ENCODE data around the gene P2RY4.
A peak's percentile ranks its signal among the peaks of the same experiment; 100 is the strongest.

Gene P2RY4

GRCh38 chrX:70268034-70268433 lies 8.0 kb upstream of the P2RY4 start, which contains the start of gene ARR3:
ARR3 (plus strand) TSS chrX:70268334; CDS start chrX:70269386, 1,052 bp downstream.
- DNase-seq (ENCODE audit: low read depth, low spot score), result no peak
- no peaks in the 10 kb centered on the region for H3K27me3 ChIP-seq (ENCODE audit: control insufficient read depth, insufficient read depth, low read length)
- no peaks in the 10 kb centered on the region for H3K36me3 ChIP-seq (ENCODE audit: control insufficient read depth, insufficient read depth, low read length)
- no peaks in the 10 kb centered on the region for H3K9me3 ChIP-seq (ENCODE audit: control insufficient read depth, insufficient read depth, low read length)
- H3K4me1 ChIP-seq (ENCODE audit: control insufficient read depth, insufficient read depth, low read length), result no peaks in the 10 kb centered on the region
- no peak within 1 kb of the TSS for H3K27ac ChIP-seq (ENCODE audit: low read length)
- H3K4me3 ChIP-seq (ENCODE audit: low read length), result no peak within 1 kb of the TSS

GRCh38 chrX:70264784-70265183 lies 4.8 kb upstream of the P2RY4 start:
- Histone ChIP-seq H3K4me1 (ENCODE audit: control insufficient read depth, insufficient read depth, low read length) (no peaks in the 10 kb centered on the region), H3K9me3 (ENCODE audit: control insufficient read depth, insufficient read depth, low read length) (no peaks in the 10 kb centered on the region), H3K4me3 (ENCODE audit: low read length) (no peak overlapping the region), H3K27ac (ENCODE audit: low read length) (no peak overlapping the region), H3K27me3 (ENCODE audit: control insufficient read depth, insufficient read depth, low read length) (no peaks in the 10 kb centered on the region), H3K36me3 (ENCODE audit: control insufficient read depth, insufficient read depth, low read length) (no peaks in the 10 kb centered on the region)
- no peak for DNase-seq (ENCODE audit: low read depth, low spot score)
- no CpG with 5 or more reads among the region's 3 CpGs for WGBS (ENCODE audit: insufficient coverage, insufficient read length)

DNA sequence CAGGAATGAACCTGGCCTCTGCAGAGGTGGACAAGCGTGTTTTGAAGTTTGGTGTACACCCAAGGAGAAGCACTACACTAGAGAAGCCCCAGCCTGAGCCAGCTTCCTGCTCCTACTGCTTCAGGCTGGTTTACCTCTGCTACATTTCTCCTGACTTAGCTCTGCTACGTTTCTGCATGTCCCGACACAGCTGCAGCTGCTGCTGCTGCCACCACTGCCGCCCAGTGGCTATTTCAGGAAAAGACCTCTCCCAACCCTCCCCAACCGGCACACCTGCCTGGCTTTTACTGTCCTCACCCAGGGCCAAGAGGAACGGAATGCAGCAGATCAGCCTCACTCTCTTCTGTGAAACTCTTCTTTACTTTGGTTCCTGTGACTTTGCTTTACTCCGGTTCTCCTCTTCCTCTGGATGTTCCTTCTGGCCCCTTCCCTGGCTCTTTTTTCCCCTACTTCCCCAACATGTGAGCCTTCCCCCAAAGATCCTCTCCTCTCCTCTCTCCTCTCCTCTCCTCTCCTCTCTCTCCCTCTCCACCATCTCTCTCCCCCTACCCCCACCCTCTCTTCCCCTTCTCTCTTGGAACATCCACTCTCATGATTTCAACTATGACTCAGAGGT lies 3.1 kb upstream of the P2RY4 start:
- Histone ChIP-seq H3K4me1 (ENCODE audit: control insufficient read depth, insufficient read depth, low read length) (no peaks in the 10 kb centered on the region), H3K27me3 (ENCODE audit: control insufficient read depth, insufficient read depth, low read length) (no peaks in the 10 kb centered on the region), H3K4me3 (ENCODE audit: low read length) (no peak overlapping the region), H3K27ac (ENCODE audit: low read length) (no peak overlapping the region), H3K36me3 (ENCODE audit: control insufficient read depth, insufficient read depth, low read length) (no peaks in the 10 kb centered on the region), H3K9me3 (ENCODE audit: control insufficient read depth, insufficient read depth, low read length) (no peaks in the 10 kb centered on the region)
- no CpG with 5 or more reads among the region's 7 CpGs for WGBS (ENCODE audit: insufficient coverage, insufficient read length)
- peak; percentile 22 for DNase-seq (ENCODE audit: low read depth, low spot score)

- no peak overlapping the region for H3K27ac ChIP-seq (ENCODE audit: low read length)
- H3K4me1 ChIP-seq (ENCODE audit: control insufficient read depth, insufficient read depth, low read length), result no peaks in the 10 kb centered on the region
- no CpG with 5 or more reads among the region's 5 CpGs for WGBS (ENCODE audit: insufficient coverage, insufficient read length)
- no peaks in the 10 kb centered on the region for H3K36me3 ChIP-seq (ENCODE audit: control insufficient read depth, insufficient read depth, low read length)
- no peaks in the 10 kb centered on the region for H3K27me3 ChIP-seq (ENCODE audit: control insufficient read depth, insufficient read depth, low read length)
- DNase-seq (ENCODE audit: low read depth, low spot score), result no peak
- H3K4me3 ChIP-seq (ENCODE audit: low read length), result no peak overlapping the region
- H3K9me3 ChIP-seq (ENCODE audit: control insufficient read depth, insufficient read depth, low read length), result no peaks in the 10 kb centered on the region
Observed at GRCh38 chrX:70257423-70258288, 2.3 kb downstream of the P2RY4 start.

DNA sequence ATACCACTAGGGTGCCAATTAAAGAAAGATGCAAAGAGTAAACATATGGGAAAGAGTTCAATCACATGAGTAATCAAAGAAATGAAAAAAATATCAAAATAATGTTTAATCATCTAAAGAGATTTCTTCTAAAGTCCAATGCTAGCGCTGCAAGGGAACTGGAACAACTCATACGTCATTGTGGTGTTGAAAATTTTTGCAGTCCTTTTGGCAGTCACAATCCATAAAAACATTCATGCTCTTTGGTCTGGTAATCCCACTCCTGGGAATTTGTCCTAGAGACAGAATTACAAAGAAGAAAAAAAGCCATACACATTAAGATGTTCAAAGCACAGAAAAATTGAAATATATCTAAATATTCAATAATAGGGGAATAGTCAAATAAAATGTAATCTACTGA lies 4.6 kb downstream of the P2RY4 start:
- no peaks in the 10 kb centered on the region for H3K27me3 ChIP-seq (ENCODE audit: control insufficient read depth, insufficient read depth, low read length)
- H3K27ac ChIP-seq (ENCODE audit: low read length), result no peak overlapping the region
- H3K9me3 ChIP-seq (ENCODE audit: control insufficient read depth, insufficient read depth, low read length), result no peaks in the 10 kb centered on the region
- no peaks in the 10 kb centered on the region for H3K4me1 ChIP-seq (ENCODE audit: control insufficient read depth, insufficient read depth, low read length)
- no CpG with 5 or more reads among the region's 2 CpGs for WGBS (ENCODE audit: insufficient coverage, insufficient read length)
- H3K4me3 ChIP-seq (ENCODE audit: low read length), result no peak overlapping the region
- no peak for DNase-seq (ENCODE audit: low read depth, low spot score)
- no peaks in the 10 kb centered on the region for H3K36me3 ChIP-seq (ENCODE audit: control insufficient read depth, insufficient read depth, low read length)

GRCh38 chrX:70254909-70255308 lies 5.1 kb downstream of the P2RY4 start:
- H3K4me3 ChIP-seq (ENCODE audit: low read length), result no peak overlapping the region
- no peak for DNase-seq (ENCODE audit: low read depth, low spot score)
- no peak overlapping the region for H3K27ac ChIP-seq (ENCODE audit: low read length)
- no peaks in the 10 kb centered on the region for H3K27me3 ChIP-seq (ENCODE audit: control insufficient read depth, insufficient read depth, low read length)
- no CpG with 5 or more reads among the region's 3 CpGs for WGBS (ENCODE audit: insufficient coverage, insufficient read length)
- no peaks in the 10 kb centered on the region for H3K4me1 ChIP-seq (ENCODE audit: control insufficient read depth, insufficient read depth, low read length)
- no peaks in the 10 kb centered on the region for H3K9me3 ChIP-seq (ENCODE audit: control insufficient read depth, insufficient read depth, low read length)
- no peaks in the 10 kb centered on the region for H3K36me3 ChIP-seq (ENCODE audit: control insufficient read depth, insufficient read depth, low read length)

DNA sequence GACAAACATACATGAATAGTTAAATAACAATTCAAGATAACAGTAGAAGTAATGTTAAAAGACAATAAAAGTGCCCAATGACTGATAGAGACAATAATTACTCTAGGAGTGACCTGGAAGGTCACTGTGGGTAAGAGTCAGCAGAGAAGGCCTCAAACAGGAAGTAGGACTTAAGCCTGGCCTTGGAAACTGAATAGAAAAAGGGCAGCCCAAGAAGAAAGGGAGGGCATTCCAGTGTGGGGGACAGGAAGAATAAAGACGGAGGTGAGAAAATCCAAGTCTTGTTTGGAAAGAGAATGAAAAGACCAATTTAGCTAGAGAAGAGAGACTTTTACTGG lies 6.0 kb downstream of the P2RY4 start:
- WGBS (ENCODE audit: insufficient coverage, insufficient read length), result no CpG with 5 or more reads among the region's 1 CpG
- no peaks in the 10 kb centered on the region for H3K9me3 ChIP-seq (ENCODE audit: control insufficient read depth, insufficient read depth, low read length)
- no peak for DNase-seq (ENCODE audit: low read depth, low spot score)
- H3K27me3 ChIP-seq (ENCODE audit: control insufficient read depth, insufficient read depth, low read length), result no peaks in the 10 kb centered on the region
- no peaks in the 10 kb centered on the region for H3K36me3 ChIP-seq (ENCODE audit: control insufficient read depth, insufficient read depth, low read length)
- H3K27ac ChIP-seq (ENCODE audit: low read length), result no peak overlapping the region
- no peaks in the 10 kb centered on the region for H3K4me1 ChIP-seq (ENCODE audit: control insufficient read depth, insufficient read depth, low read length)
- H3K4me3 ChIP-seq (ENCODE audit: low read length), result no peak overlapping the region

GRCh38 chrX:70253377-70254062 lies 6.5 kb downstream of the P2RY4 start:
- no peak for DNase-seq (ENCODE audit: low read depth, low spot score)

GRCh38 chrX:70252491-70252890 lies 7.5 kb downstream of the P2RY4 start:
- H3K4me3 ChIP-seq (ENCODE audit: low read length), result no peak overlapping the region
- H3K36me3 ChIP-seq (ENCODE audit: control insufficient read depth, insufficient read depth, low read length), result no peaks in the 10 kb centered on the region
- no peaks in the 10 kb centered on the region for H3K4me1 ChIP-seq (ENCODE audit: control insufficient read depth, insufficient read depth, low read length)
- no peaks in the 10 kb centered on the region for H3K9me3 ChIP-seq (ENCODE audit: control insufficient read depth, insufficient read depth, low read length)
- H3K27me3 ChIP-seq (ENCODE audit: control insufficient read depth, insufficient read depth, low read length), result no peaks in the 10 kb centered on the region
- no peak overlapping the region for H3K27ac ChIP-seq (ENCODE audit: low read length)
- no peak for DNase-seq (ENCODE audit: low read depth, low spot score)
- WGBS (ENCODE audit: insufficient coverage, insufficient read length), result no CpG with 5 or more reads among the region's 2 CpGs

More at GRCh38 chrX:70253377-70254062, 6.5 kb downstream of the P2RY4 start:
- no peaks in the 10 kb centered on the region for H3K4me1 ChIP-seq (ENCODE audit: control insufficient read depth, insufficient read depth, low read length)
- no peaks in the 10 kb centered on the region for H3K36me3 ChIP-seq (ENCODE audit: control insufficient read depth, insufficient read depth, low read length)
- no peak overlapping the region for H3K27ac ChIP-seq (ENCODE audit: low read length)
- H3K4me3 ChIP-seq (ENCODE audit: low read length), result no peak overlapping the region
- H3K9me3 ChIP-seq (ENCODE audit: control insufficient read depth, insufficient read depth, low read length), result no peaks in the 10 kb centered on the region
- H3K27me3 ChIP-seq (ENCODE audit: control insufficient read depth, insufficient read depth, low read length), result no peaks in the 10 kb centered on the region
- no CpG with 5 or more reads among the region's 3 CpGs for WGBS (ENCODE audit: insufficient coverage, insufficient read length)

- Histone ChIP-seq H3K9me3 (ENCODE audit: control insufficient read depth, insufficient read depth, low read length) (no peaks in the 10 kb centered on the region), H3K4me3 (ENCODE audit: low read length) (no peak overlapping the region), H3K27ac (ENCODE audit: low read length) (no peak overlapping the region), H3K36me3 (ENCODE audit: control insufficient read depth, insufficient read depth, low read length) (no peaks in the 10 kb centered on the region), H3K27me3 (ENCODE audit: control insufficient read depth, insufficient read depth, low read length) (no peaks in the 10 kb centered on the region), H3K4me1 (ENCODE audit: control insufficient read depth, insufficient read depth, low read length) (no peaks in the 10 kb centered on the region)
- no CpG with 5 or more reads among the region's 2 CpGs for WGBS (ENCODE audit: insufficient coverage, insufficient read length)
- no peak for DNase-seq (ENCODE audit: low read depth, low spot score)
Observed at GRCh38 chrX:70247252-70247651, 12.8 kb downstream of the P2RY4 start.
